GM10847 (cell line): ENCODE data around the gene DLX3.

Experiments
- POLR2A ChIP-seq: IDR thresholded peaks from 2 replicates; pipeline ENCODE4 v1.6.1; 2011; ENCODE audit not compliant: insufficient read length; ENCODE audit errors: extremely low read depth

The DLX3 gene

DNA sequence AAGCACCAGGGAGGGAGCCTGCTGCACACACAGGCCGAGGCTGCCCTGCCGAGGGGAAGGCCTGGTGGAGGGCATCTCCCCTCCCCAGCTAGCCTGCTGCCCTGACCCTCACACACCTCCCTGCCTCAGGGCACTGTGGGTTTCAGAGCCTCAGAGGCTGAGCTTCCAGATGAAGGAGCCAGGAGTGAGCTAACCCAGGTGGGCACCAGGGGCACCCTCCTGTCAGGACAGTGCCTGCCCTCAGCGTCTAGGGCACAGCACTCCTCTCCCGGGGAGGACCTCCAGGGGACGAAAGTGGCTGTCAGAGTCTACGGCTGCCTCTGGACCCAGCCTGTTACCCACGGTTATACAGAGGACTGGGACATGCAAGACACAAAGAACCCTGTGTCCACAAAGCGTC, 48.8 kb downstream of the DLX3 start:
- TF ChIP-seq POLR2A, result no peak

DNA sequence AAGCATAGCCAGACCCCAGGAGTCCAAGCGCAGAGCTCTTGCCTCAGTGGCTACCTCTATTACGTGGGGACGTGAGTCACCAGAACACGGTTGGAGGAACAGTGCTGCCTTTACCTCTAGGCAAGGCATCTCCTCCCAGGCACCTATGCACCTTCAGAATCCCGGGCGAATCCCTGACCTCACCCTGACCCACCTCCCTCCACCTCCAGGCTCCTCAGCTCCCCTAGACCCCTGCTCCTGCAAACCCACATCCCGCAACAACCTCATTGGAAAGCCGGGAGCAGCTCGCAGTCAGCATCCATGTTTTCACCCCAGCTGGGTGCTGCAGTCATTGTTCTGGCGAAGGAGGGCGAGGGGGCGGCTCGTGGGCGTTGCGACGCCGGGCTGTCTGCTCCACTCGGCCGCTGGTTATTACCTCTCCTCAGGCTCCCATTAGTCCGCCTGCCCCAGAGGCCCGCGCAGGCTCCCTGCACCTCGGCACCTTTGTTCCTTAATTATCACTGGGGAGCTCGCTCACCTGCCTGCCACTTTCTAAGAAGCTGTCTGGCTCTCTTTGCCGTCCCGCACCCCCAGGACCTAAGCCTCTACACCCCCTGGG, 50.7 kb downstream of the DLX3 start:
- no peak for TF ChIP-seq POLR2A

DNA sequence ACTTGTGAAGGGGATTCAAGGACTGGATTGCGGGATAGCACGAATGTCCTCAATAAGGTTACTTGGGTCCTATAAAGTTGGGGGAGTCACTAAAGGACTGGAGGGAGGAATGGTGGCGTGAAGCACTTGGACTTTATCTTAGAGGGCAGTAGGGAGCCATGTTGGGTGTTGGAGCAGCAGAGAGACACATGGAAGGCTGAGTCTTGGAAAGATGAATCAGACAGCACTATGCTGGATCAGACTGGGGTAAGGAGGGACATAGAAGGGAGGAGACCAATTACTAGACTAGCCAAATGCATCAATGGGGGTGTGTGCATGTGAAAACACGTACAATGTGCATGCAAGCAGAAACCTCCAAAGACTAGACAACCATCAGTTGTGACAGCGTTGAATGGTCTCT, 52.1 kb downstream of the DLX3 start:
- no peak for TF ChIP-seq POLR2A

DNA sequence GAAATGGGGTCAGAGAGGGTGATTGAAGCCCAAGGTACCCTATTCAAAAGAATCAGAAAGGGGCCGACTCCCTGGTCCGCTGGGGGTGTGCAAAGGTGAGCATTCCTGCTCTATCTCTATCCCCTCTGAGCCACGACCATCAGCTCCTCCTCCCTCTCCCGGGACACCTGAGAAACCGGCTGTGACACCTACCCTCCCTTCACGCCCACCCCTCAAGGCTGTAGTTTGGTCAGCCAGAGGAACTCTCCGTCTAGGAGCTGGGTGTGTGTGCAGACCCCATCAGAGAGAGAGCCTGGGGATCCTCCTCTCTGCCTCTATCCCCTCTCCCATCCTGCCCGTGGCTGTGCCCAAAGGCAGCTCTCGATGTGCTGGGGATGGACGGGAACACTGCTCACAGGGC, 53.6 kb downstream of the DLX3 start:
- no peak for TF ChIP-seq POLR2A
